ENCODE results near the gene SLC23A2.
A peak's percentile ranks its signal among the peaks of the same experiment; 100 is the strongest.

Gene SLC23A2

GRCh38 chr20:4966826-4967751 is 34.2 kb downstream of the SLC23A2 start:
- no peak for DNase-seq

- no peak for DNase-seq
These were observed 39.0 kb downstream of the SLC23A2 start for GRCh38 chr20:4962241-4962855.

GRCh38 chr20:4961746-4962145 is 39.6 kb downstream of the SLC23A2 start:
- DNase-seq, result no peak

- DNase-seq, result no peak
These were observed 41.7 kb downstream of the SLC23A2 start for GRCh38 chr20:4959592-4959991.

- no peak for DNase-seq
These were observed 43.4 kb downstream of the SLC23A2 start for GRCh38 chr20:4957939-4958362.

- no peak for DNase-seq
These were observed 44.1 kb downstream of the SLC23A2 start for GRCh38 chr20:4957187-4957586.

GRCh38 chr20:4956200-4956810 is 45.0 kb downstream of the SLC23A2 start:
- peak in 1 of 51 donors; percentile 65 for DNase-seq

- no peak for DNase-seq
These were observed 47.4 kb downstream of the SLC23A2 start for GRCh38 chr20:4953881-4954280.

- DNase-seq, result no peak
These were observed 49.1 kb downstream of the SLC23A2 start for GRCh38 chr20:4952229-4952628.

- DNase-seq, result peak in 21 of 51 donors; percentile 3 to 65 (median 24)
These were observed 50.0 kb downstream of the SLC23A2 start for GRCh38 chr20:4951299-4951698.

- DNase-seq, result no peak
These were observed 50.5 kb downstream of the SLC23A2 start for GRCh38 chr20:4950841-4951240.

GRCh38 chr20:4950437-4950836 is 50.9 kb downstream of the SLC23A2 start:
- no peak for DNase-seq

GRCh38 chr20:4949833-4950178 is 51.5 kb downstream of the SLC23A2 start:
- DNase-seq, result peak in 11 of 51 donors; percentile 12 to 83 (median 20)

- no peak for DNase-seq
These were observed 53.3 kb downstream of the SLC23A2 start for GRCh38 chr20:4947817-4948559.

GRCh38 chr20:4946986-4947385 is 54.3 kb downstream of the SLC23A2 start:
- no peak for DNase-seq

- DNase-seq, result no peak
These were observed 54.7 kb downstream of the SLC23A2 start for GRCh38 chr20:4946585-4946984.

- peak in 3 of 51 donors; percentile 7 to 15 (median 8) for DNase-seq
These were observed 56.6 kb downstream of the SLC23A2 start for GRCh38 chr20:4944518-4945313.

GRCh38 chr20:4942331-4942730 is 59.0 kb downstream of the SLC23A2 start:
- DNase-seq, result peak in 1 of 51 donors; percentile 20

- DNase-seq, result no peak
These were observed 63.6 kb downstream of the SLC23A2 start for GRCh38 chr20:4937407-4938319.
